Midbrain (tissue), 1 donor: ENCODE data around the gene SSPN.

Experiments used
- DNase-seq: peaks from one replicate; lab custom pipeline; 2025; lab: John Stamatoyannopoulos, UW

Gene SSPN, protein sequence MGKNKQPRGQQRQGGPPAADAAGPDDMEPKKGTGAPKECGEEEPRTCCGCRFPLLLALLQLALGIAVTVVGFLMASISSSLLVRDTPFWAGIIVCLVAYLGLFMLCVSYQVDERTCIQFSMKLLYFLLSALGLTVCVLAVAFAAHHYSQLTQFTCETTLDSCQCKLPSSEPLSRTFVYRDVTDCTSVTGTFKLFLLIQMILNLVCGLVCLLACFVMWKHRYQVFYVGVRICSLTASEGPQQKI

DNA sequence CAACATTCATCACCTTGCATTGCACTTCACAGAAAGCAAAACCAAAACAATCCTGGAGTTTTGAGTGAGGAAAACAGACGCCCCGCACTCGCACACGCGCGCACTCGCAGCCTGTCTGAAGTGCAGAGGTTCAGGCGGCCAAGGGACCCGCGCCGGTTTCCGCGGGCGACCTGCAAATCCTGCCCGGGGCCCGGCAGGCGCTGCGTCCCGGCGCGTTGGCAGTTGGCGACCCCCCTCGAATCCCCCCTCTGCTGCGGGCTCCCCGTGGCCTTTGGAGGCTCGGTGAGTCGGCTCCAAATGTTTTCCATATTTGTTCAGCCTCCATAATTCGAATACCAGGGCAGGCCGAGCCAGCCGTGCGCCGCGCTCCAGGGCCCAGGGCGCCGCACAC, at the start of gene SSPN:
TSS of gene SSPN (plus strand) at position 324 of the 391 bp plus-strand sequence. CDS start 100 bp downstream, outside the sequence.
- peak; percentile 79 for DNase-seq

DNA sequence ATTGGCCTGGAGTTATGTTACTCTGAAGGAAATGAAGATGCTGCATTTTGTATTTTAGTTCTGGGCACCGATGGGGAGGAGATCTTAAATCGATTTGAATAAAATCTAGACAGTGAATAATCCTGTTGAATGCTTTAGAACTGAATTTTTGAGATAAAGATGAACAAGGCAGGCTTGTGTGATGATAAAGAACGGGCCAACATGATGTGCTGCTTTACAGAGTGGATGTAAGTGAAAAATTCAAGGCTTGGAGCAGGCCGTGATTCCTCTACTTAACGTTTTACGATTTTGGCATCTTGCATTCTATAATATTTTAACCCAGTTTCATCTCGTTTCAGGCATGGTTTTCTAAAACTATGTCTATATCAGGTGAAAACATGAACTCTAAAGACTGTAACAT, 47.1 kb upstream of the SSPN start:
- no peak for DNase-seq

DNA sequence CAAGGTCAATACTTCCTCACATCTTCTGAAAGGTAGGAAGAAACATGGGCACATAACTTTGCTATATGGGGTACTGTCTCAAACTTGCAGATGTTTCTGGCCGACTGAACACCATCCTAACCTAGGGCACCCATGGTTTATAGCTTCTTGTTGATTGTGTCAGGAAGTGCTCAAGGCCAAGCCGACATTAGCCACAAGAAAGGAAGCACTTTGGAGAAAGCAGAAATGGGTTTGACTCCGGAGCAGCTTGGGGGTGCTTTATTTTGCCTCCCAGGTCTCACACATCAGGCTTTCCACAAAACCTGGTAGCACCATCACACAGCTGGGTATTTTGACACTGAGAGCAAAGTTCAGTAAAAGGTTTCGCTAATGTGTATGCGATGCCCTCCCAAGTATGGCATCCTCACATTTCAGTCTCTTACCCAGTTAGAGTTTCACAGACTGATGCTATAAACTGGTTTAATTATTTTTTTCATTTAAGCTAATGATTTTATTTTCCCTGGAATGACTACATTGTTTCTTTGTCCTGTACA, 45.3 kb upstream of the SSPN start:
- no peak for DNase-seq

DNA sequence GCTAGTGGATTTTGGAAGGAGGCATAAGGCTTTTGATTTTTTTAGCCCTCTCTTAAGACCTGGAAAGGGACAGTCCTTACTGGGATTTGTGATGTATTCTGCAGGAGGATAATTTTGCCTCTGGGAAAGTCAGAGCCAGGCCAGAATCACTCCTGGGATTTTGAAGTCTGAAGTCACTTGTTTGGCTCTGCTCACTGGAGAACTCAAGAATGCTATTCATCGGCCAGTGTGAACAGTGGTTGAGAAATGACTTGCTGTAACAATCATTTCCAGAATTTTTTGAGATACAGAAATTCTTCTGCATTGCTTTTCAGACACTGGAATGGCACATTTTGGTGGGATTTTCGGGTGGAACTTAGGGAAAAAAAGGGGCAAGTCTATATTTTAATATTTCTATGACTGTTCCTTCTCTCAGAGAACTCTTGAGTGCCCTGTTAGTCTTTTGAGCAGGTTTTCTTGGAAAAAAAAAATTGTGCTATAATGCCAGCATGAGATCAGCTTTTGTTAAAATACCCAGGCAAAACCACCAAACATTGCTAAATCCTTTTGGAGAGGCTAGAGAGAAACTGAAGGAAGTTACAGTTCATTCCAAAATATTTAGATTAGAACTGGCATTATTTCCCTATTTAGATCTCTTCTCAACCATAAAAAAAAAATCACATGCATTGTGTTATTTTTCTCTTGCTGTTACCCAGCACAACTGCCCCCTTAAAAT, 44.5 kb upstream of the SSPN start:
- DNase-seq: peak; percentile 22

DNA sequence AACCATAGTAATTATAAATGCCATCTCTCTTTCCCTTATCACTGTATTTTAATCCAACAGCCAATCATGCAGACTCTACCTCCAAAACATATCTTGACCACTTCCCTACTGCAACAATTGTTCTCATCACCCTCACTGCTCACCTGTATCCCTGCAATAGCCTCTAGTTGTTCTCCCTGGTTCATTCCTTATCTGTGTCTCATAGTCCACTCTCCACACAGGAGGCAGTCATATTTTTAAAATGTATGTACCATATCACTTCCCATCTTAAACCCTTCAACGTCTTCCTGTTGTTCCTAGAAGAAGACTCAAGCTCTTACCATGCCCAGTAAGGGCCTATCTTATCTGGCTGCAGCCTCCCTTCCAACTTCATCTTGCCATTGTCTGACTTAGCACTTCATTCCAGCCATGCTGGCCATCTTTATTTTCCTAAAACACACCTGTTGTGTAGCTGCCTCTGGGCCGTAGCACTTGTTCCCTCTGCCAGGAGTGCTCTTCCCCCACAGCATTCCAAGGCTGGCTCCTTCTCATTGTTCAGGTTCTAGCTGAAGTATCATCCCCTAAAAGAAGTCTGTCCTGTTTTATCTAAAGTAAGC, 42.8 kb upstream of the SSPN start:
- DNase-seq: no peak

DNA sequence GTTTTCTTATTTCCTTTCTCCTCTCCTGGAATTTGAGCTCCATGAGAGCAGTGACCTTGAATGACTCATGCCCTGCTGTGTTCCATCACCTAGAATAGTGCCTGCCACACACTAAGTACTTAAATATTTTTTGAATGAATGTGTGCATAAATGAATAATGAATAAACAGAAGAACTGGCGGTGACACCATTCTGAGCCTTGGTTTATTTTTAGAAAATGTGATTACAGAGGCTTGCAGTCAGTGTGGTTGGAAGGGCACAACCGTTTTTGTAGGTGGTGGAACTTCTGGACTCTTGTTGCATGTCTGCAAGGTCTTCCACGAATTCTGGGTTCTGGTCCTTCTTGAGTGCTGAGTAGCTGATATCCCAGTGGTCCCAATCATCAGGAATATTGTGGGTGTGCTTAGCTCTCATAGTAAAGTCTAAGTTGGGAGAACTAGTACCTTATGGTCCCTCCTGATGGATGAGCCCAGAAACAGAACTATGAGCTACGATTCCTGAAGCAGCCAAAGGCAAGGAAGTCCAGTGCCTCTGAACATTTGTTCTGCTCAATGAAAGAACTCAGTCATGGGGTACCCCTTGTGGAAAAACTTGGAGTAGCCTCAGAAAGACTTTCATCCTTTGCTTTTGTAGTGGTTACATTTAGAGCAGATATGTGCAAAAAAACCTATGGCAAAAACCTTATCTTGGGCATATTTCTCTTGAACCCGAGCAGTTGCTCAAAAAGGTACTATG, 41.8 kb upstream of the SSPN start:
- DNase-seq: no peak

DNA sequence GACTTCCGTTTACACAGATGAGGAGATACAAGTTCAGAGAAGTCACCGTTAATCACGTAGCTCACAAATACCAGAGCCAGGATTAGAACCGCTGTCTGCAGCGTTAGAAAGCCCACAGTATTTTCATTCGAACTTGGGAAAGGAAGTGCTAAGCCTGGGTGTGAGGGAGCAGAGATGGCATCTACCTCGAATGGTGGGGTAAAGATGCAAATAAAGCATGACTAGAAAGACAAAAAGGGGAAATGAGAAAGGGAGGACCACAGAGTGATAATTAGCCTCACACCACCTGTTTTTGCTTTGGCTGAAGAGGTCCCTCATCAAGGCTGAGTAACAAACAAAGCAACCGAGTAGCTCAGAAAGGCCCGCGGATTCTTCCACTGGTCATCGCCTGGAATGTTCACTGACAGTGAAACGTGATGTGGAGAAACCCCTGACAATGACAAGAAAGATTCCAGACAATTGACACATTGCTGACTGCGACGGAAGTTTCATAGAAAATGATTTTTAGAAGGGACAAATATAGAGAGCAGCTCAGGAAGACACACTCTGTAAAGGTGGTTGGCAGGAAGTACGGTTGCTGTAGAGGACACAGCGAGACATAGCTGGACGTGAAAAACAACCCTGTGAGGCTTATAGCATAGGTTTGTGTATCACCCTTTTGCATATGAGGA, 39.0 kb upstream of the SSPN start:
- no peak for DNase-seq

DNA sequence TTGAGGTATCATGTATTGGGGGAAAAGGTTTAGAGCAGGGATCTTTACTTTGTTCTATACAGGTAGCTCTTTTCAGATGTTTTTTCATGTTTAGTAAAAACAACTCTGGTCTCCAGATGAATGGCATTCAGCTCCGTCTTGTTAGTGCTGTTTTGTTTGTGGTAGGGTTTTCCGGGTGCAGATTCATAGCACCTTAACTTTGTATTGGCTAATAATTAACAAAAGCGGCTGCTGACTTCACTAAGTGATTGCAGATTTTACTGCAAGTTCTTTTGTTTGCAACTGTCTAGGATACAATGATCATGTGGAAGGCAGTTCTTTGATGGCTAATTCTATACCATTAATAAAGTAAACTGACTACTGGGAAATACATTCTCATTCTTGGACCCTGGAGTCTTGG, 38.4 kb upstream of the SSPN start:
- no peak for DNase-seq

DNA sequence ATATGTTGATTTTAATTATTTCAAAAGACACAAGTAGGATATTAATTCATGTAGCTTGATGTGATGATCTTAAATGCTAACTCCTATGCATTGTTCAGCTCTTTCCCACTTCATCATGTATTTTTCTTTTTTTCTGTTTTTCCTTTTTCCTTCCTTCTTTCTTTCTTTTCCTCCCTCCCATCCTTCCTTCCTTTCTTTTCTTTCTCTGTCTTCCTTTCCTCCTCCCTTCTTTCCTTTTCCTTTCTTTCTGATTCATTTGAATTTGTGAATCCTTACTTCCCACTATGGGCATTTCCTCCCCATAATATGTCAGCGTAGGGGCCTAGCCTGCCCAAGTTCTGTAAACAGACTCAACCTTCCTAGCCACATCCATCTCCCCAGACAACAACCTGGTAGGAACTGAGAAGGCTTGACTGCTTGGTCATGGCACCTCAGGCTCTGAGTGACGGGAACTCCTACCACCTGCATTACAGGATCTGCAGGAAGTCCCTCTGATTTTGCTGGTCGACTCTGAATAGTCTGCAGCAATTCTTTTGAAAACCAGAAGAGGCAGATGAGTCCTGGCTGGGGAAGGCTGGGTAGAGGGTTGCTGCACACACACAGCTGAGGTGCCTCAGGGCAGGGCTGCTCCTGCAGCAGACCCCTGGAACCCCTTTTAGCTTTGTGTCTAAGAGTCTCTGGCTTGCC, 37.2 kb upstream of the SSPN start:
- DNase-seq: no peak

DNA sequence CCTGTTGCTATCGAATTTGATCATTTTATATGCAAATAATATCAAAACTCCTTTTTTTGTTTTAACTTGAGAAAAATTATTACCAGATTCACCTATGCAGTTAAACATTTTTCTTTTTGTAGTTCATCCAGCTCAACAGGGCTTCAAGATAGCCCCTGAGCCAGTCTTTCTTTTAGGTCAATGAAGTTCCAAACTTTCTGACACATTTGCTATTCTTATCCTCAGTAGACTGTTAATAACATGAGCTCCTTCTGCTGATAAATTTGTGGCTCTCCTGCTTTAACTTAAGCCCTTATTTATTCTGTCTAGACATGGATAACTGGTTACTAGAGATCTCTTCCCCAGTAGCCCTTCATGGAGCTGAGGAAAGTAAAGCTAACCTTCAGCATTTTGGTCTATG, 33.2 kb upstream of the SSPN start:
- DNase-seq: no peak

DNA sequence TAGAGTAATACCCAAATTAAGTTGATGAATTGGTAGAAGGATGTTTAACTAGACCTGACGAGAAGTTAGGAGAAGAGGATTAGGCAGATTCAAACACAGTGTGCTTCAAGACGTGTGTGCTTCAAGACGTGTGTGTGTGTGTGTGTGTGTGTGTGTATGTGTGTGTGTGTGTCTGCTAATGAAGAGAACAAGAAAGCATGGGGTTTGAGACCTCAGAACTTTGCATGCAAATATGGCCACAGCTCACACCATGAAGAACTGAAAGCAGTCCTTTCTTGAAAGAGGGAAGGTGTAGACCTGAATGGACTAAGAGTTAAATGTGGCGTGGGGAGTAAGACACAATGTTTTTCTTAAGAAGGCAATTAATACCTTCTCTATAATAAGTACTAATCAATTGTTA, 32.5 kb upstream of the SSPN start:
- no peak for DNase-seq

DNA sequence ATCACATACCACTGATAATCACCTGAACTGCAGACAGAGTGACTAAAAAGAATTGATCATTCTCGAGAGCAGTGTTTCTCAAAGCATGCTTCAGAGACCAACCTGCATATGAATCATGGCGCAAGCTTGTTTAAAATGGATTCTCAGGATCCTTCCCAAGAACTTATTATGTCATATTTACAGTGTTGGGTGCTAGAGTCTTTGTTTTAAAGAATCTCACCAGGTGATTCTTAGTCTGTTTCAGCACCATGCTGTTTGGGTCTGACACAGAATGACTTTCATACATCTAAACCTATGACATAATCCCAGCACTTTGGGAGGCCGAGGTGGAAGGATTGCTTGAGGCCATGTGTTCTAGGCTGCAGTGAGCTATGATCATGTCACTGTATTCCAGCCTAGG, 31.3 kb upstream of the SSPN start:
- no peak for DNase-seq

DNA sequence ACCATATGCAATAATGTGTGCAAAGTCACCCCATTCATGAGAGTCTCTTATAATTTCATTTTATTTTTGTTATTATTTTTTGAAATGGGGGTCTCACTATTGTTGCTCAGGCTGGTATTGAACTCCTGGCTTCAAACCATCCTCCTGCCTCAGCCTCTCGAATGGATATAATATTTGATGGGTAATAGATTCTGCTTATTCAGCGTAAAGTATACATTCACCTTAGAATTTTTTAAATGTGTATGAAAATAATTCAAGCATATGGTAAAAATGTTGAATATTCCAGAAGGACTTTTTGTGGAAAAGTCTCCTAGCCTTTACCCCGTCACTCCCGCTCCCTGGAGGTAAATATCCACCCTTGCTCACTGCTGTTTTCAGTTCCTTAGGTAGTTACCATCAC, 23.4 kb upstream of the SSPN start:
- no peak for DNase-seq

DNA sequence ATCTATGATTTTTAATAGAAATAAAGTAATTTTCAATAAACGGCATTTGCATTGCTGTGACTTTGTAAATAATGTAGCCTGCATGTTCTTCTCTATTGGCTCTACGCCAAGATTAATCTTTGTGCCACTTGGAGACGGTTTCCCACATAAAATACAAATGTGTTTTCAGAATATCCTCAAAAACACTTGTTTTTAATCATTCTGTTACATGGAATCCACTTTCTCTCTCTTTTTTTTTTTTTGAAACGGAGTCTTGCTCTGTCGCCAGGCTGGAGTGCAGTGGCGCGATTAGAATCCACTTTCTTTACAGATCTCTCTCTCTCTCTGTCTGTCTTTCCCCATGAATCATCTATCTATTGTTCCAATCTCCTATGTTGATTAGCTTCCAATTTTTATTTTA, 22.8 kb upstream of the SSPN start:
- no peak for DNase-seq

DNA sequence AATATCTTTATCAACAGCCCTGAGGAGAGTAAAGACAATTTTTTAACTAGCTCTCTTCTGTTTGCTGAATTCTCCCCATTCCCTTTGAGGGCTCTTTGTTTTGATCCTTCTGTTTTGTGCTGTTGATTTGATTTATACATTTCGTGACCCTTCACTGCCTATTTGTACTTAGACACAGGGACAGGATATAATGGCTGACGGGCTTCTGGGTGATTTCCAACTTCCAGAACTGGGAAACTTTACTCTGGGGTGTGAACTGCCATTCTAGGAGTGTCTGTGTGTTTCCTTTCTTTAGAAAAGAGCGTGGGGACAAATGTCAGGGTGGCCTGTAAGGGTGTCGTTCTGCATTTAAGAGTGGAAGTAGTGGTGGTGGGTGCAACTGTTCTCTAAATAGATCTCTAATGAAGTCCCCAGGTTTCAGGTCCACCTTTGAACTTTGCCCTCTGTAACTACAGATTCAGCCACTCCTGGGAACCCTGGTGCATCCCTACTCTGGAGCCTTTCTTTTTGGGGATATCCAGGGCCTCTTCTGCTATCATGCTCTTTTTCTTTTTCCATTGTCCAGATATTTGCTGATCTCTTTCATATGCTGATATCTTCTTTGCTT, 22.3 kb upstream of the SSPN start:
- DNase-seq: no peak

DNA sequence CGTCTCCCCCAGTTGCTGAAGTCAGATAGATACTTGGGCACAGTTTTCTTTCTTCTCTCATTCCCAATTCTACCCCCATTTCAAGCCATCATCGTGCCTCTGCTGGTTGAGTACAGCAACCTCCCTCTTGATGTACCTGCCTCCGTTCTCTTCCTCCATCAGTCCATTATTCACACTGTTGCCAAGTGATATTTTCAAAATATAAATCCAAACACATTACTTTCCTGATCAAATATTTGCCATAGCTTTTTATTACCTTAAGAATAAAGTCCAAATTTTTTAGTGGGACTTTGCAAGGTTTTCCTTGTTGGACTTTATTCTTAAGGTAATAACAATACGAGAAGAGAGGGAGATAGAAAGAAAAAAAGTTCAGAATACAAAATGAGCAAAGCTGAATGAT, 18.6 kb upstream of the SSPN start:
- DNase-seq: no peak

DNA sequence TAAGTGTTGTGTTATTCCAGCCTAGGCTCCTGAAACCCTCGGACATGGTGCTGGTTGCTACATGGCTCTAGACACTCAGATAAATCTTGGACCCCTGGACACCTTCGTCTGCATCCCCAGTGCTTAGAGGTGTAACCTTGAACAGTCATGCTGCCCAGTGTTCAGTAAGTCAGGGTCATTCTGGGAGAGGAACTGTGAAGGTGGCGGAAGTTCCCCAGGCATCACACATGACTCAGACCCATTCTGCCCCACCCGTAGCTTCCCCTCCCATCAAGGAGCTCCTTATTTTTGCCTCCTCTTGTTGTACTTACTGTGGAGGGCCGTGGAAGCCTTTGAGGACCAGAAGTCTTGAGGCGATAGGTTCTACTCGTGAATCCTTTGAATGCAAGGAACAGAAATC, 18.1 kb upstream of the SSPN start:
- no peak for DNase-seq

DNA sequence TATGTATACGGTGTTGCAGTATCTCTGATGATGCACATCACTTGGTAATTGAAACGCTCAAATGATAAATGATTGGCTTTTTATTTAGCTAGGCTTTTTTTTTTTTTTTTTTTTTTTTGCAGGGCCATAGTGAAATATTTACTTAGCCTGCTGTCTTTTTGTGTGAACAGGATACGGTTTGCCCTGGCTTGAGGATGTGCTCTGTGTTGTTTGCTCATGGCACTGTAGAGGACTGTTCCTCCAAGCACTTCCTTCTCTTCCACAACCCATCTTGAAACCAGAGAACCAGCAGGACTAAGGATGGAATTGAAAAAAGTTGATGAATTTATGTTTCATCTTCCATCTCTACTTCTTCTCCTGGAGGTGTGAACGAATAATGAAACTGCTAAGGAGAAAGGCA, 15.5 kb upstream of the SSPN start:
- DNase-seq: no peak

DNA sequence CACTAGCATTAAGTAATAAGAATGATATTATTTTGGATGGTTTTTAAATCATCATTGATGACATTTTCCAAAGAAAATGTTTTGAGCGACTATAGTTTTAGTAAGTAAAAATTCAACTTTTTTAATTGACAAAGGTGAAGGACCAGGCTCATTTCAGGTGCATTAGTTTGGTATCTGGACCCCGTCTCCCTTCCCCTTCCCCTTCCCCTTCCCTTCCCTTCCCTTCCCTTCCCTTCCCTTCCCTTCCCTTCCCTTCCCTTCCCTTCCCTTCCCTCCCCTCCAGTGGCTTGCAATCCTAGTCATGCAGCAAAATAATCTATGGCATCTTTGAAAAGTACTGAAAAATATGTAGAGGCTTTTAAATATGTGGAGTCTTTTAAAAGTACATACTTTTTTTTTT, 13.0 kb upstream of the SSPN start:
- DNase-seq: no peak

DNA sequence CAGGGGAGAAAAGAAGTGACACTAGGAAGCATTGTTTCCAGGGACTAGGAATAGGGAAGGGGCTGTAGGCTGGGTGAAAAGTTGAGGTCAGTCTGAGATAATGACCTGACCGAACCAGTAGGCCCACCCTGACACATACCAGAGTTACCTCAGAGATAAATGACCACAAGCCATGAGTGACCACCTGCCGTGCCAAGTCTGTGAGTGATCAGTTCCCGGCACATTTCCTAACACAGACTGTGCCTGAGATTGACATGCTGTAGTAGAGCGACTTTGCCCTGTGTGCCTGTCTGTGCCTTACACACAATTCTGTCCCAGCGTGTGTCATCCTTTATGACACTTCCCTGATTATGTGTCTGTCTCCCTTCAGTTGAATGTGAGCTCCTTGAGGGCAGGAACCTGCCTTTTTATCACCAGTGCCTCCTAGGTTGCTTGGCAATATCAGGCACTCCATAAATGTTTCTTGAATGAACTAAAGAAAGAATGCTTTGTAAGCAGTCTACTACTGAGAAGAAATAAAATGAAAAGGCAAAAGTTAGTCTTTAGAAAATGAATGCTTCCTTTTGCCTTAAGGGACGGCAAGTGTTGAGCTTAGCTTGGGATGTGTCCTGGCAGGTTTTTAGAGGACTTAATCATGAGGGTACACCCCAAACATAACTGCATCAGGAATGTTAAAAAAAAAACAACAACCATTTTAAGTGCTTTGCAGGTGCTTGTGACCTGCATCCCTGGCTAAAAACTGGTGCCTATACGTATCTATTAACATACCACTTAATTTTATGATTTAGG, 9.6 kb upstream of the SSPN start:
- no peak for DNase-seq
